Measurements from ENCODE around the gene TMEM132C. TPM values are rescaled to one million over a fixed set of nuclear protein-coding genes. Genes with fewer than 3 reads are reported as not detected.

The TMEM132C gene
- total RNA-seq, 2 experiments from 2014 or later = not detected

- no peaks in the 10 kb centered on the region for H3K9me3 ChIP-seq (ENCODE audit: low read length)
- intact Hi-C loops (cut with micrococcal nuclease; ENCODE audit: unreplicated experiment) = no loop called here
- ChIA-PET CTCF (ENCODE audit: unreplicated experiment) (no interaction called here), POLR2A (interaction anchor here (0.9 to 1.1 kb wide), 2 partner anchors 8 to 89 kb away, joined by 3 read pairs; no protein-coding TSS in a partner anchor)
- TF ChIP-seq EZH2phosphoT487 (IDR thresholded peaks at IDR 0.05; ENCODE audit: borderline replicate concordance, low read depth, low read length) = no peak
- TF ChIP-seq, protein P1, sequence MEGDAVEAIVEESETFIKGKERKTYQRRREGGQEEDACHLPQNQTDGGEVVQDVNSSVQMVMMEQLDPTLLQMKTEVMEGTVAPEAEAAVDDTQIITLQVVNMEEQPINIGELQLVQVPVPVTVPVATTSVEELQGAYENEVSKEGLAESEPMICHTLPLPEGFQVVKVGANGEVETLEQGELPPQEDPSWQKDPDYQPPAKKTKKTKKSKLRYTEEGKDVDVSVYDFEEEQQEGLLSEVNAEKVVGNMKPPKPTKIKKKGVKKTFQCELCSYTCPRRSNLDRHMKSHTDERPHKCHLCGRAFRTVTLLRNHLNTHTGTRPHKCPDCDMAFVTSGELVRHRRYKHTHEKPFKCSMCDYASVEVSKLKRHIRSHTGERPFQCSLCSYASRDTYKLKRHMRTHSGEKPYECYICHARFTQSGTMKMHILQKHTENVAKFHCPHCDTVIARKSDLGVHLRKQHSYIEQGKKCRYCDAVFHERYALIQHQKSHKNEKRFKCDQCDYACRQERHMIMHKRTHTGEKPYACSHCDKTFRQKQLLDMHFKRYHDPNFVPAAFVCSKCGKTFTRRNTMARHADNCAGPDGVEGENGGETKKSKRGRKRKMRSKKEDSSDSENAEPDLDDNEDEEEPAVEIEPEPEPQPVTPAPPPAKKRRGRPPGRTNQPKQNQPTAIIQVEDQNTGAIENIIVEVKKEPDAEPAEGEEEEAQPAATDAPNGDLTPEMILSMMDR (conservative IDR thresholded peaks at IDR 0.05; ENCODE audit: low read length) = no peak
- H3K27ac ChIP-seq (ENCODE audit: low read depth, low read length, poor library complexity, severe bottlenecking) = no peak overlapping the region
- BruUV-seq (replicated peaks) = no TSS peak
- no peak overlapping the region for H3K4me2 ChIP-seq (ENCODE audit: low read length)
- H3K9me2 ChIP-seq (ENCODE audit: insufficient read depth, low read length) = no peaks in the 10 kb centered on the region
- no peak for DNase-seq (ENCODE audit: low spot score)
- no peaks in the 10 kb centered on the region for H4K20me1 ChIP-seq (ENCODE audit: insufficient read depth, low read length)
- H3K4me3 ChIP-seq (ENCODE audit: low read depth, low read length, poor library complexity, severe bottlenecking) = no peak overlapping the region
- no peaks in the 10 kb centered on the region for H3K79me2 ChIP-seq (ENCODE audit: insufficient read depth, low read depth, low read length)
- H3K36me3 ChIP-seq (ENCODE audit: insufficient read depth, low read length) = no peaks in the 10 kb centered on the region
- H3K4me1 ChIP-seq (ENCODE audit: insufficient read depth, low read length, poor library complexity, severe bottlenecking) = no peaks in the 10 kb centered on the region
- no peak overlapping the region for H2AFZ ChIP-seq (ENCODE audit: low read length)
Measured at GRCh38 chr12:128626808-128627320, 359.9 kb downstream of the TMEM132C start.

- POLR2A ChIA-PET = interaction anchor here (0.9 kb wide), 1 partner anchor 9 kb away, joined by 3 read pairs; no protein-coding TSS in a partner anchor
Measured at GRCh38 chr12:128627659-128628058, 360.7 kb downstream of the TMEM132C start.

GRCh38 chr12:128629979-128630378 is 363.0 kb downstream of the TMEM132C start:
- CTCF ChIA-PET (ENCODE audit: unreplicated experiment) = no interaction called here
- H3K4me3 ChIP-seq (ENCODE audit: low read depth, low read length, poor library complexity, severe bottlenecking) = no peak overlapping the region
- H3K4me1 ChIP-seq (ENCODE audit: insufficient read depth, low read length, poor library complexity, severe bottlenecking) = no peaks in the 10 kb centered on the region
- H3K4me2 ChIP-seq (ENCODE audit: low read length) = no peak overlapping the region
- no peak overlapping the region for H2AFZ ChIP-seq (ENCODE audit: low read length)
- H4K20me1 ChIP-seq (ENCODE audit: insufficient read depth, low read length) = no peaks in the 10 kb centered on the region
- TF ChIP-seq, protein P1 (conservative IDR thresholded peaks at IDR 0.05; ENCODE audit: low read length) = no peak
- TF ChIP-seq EZH2phosphoT487 (IDR thresholded peaks at IDR 0.05; ENCODE audit: borderline replicate concordance, low read depth, low read length) = no peak
- no peak for DNase-seq (ENCODE audit: low spot score)
- no peaks in the 10 kb centered on the region for H3K9me3 ChIP-seq (ENCODE audit: low read length)
- POLR2A ChIA-PET = no interaction called here
- H3K27ac ChIP-seq (ENCODE audit: low read depth, low read length, poor library complexity, severe bottlenecking) = no peak overlapping the region
- no peaks in the 10 kb centered on the region for H3K36me3 ChIP-seq (ENCODE audit: insufficient read depth, low read length)
- no peaks in the 10 kb centered on the region for H3K9me2 ChIP-seq (ENCODE audit: insufficient read depth, low read length)
- no TSS peak for BruUV-seq (replicated peaks)
- no peaks in the 10 kb centered on the region for H3K79me2 ChIP-seq (ENCODE audit: insufficient read depth, low read depth, low read length)
- intact Hi-C loops (cut with micrococcal nuclease; ENCODE audit: unreplicated experiment) = no loop called here

More at GRCh38 chr12:128627659-128628058, 360.7 kb downstream of the TMEM132C start:
- H3K4me2 ChIP-seq (ENCODE audit: low read length) = no peak overlapping the region
- DNase-seq (ENCODE audit: low spot score) = no peak
- H3K27ac ChIP-seq (ENCODE audit: low read depth, low read length, poor library complexity, severe bottlenecking) = no peak overlapping the region
- intact Hi-C loops (cut with micrococcal nuclease; ENCODE audit: unreplicated experiment) = no loop called here
- no peak overlapping the region for H3K4me3 ChIP-seq (ENCODE audit: low read depth, low read length, poor library complexity, severe bottlenecking)
- H3K36me3 ChIP-seq (ENCODE audit: insufficient read depth, low read length) = no peaks in the 10 kb centered on the region
- CTCF ChIA-PET (ENCODE audit: unreplicated experiment) = no interaction called here
- H2AFZ ChIP-seq (ENCODE audit: low read length) = no peak overlapping the region
- H4K20me1 ChIP-seq (ENCODE audit: insufficient read depth, low read length) = no peaks in the 10 kb centered on the region
- no peaks in the 10 kb centered on the region for H3K9me3 ChIP-seq (ENCODE audit: low read length)
- no peaks in the 10 kb centered on the region for H3K9me2 ChIP-seq (ENCODE audit: insufficient read depth, low read length)
- no TSS peak for BruUV-seq (replicated peaks)
- no peaks in the 10 kb centered on the region for H3K79me2 ChIP-seq (ENCODE audit: insufficient read depth, low read depth, low read length)
- TF ChIP-seq EZH2phosphoT487 (IDR thresholded peaks at IDR 0.05; ENCODE audit: borderline replicate concordance, low read depth, low read length) = no peak
- TF ChIP-seq, protein P1 (conservative IDR thresholded peaks at IDR 0.05; ENCODE audit: low read length) = no peak
- H3K4me1 ChIP-seq (ENCODE audit: insufficient read depth, low read length, poor library complexity, severe bottlenecking) = no peaks in the 10 kb centered on the region

Measured in OCI-LY7 (cell line).